PC-9 (cell line): ENCODE data around the gene PTCRA.

Experiments used
- EZH2 ChIP-seq: fragments of 200-600 bp; sonication (generic); IDR thresholded peaks from 2 replicates; pipeline ENCODE4 v1.8.0; 2017; ENCODE audit warnings: antibody characterized with exemption, low read depth
- TF ChIP-seq, protein P1 (sequence below): fragments of 200-600 bp; sonication (generic); conservative IDR thresholded peaks from 2 replicates; pipeline ENCODE4 v1.6.1; 2017; ENCODE audit warnings: mixed run types, antibody characterized with exemption, mild to moderate bottlenecking, moderate library complexity

DNA sequence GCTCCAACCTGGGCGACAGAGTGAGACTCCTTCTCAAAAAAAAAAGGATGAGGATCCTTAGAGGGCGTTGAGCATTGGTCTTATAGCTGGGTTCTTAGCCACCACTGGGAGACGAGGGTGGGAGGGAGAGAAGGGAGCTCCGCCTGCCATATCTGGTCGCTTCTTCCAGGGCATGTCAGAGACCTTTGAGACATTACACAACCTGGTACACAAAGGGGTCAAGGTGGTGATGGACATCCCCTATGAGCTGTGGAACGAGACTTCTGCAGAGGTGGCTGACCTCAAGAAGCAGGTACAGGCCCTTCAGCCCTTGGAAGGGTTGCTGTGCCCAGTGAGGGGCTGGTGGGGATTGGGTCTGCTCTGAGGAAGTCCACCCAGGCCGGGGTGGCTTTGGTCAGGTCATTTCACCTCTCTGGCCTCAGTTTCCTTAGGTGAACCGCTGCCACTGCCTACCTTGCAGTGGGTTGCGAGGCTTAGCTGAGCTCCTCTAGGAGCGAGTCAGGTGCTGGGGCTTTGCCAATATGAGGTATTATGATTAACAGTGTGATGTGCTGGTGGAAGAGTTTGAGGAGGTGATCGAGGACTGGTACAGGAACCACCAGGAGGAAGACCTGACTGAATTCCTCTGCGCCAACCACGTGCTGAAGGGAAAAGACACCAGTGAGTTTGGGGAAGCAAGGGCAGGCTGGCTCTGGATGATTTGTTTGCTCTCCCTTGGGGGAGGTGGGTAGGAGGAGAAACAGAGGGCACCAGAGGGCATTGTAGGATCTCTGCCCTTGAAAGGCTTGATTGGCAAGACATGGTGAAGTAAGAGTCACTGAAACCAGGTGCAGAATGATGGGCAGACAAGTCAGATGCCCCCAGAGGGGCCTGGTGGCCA is 21.9 kb downstream of the PTCRA start:
- TF ChIP-seq, protein P1, sequence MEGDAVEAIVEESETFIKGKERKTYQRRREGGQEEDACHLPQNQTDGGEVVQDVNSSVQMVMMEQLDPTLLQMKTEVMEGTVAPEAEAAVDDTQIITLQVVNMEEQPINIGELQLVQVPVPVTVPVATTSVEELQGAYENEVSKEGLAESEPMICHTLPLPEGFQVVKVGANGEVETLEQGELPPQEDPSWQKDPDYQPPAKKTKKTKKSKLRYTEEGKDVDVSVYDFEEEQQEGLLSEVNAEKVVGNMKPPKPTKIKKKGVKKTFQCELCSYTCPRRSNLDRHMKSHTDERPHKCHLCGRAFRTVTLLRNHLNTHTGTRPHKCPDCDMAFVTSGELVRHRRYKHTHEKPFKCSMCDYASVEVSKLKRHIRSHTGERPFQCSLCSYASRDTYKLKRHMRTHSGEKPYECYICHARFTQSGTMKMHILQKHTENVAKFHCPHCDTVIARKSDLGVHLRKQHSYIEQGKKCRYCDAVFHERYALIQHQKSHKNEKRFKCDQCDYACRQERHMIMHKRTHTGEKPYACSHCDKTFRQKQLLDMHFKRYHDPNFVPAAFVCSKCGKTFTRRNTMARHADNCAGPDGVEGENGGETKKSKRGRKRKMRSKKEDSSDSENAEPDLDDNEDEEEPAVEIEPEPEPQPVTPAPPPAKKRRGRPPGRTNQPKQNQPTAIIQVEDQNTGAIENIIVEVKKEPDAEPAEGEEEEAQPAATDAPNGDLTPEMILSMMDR = no peak
- TF ChIP-seq EZH2 = no peak
